GM23248 (cell line): ENCODE measurements around the gene ATE1. TPM values are rescaled to one million over a fixed set of nuclear protein-coding genes. Genes with fewer than 3 reads are reported as not detected.

ENCODE experiments used
- DNase-seq: peaks from one replicate; pipeline ENCODE4 v3.0.0-alpha.2; 2015
- H2AFZ ChIP-seq: fragments of 200-600 bp; sonication (generic); 2 replicates; pipeline ENCODE4 v1.6.1; 2016; ENCODE audit warnings: antibody characterized with exemption
- H3F3A ChIP-seq: fragments of 200-600 bp; sonication (generic); 2 replicates; pipeline ENCODE4 v1.6.1; 2016; ENCODE audit warnings: mild to moderate bottlenecking, antibody characterized with exemption, mixed run types; ENCODE audit not compliant: insufficient read depth
- H3K27ac ChIP-seq: fragments of 200-600 bp; sonication (generic); 2 replicates; pipeline ENCODE4 v1.5.1; 2016; ENCODE audit warnings: mild to moderate bottlenecking
- H3K27me3 ChIP-seq: fragments of 200-600 bp; sonication (generic); replicated peaks from 2 replicates; pipeline ENCODE4 v1.6.1; 2016; ENCODE audit warnings: mild to moderate bottlenecking; ENCODE audit not compliant: insufficient read depth
- H3K36me3 ChIP-seq: fragments of 200-600 bp; sonication (generic); 2 replicates; pipeline ENCODE4 v1.6.1; 2016; ENCODE audit warnings: low read depth, mild to moderate bottlenecking
- H3K4me1 ChIP-seq: fragments of 200-600 bp; sonication (generic); 2 replicates; pipeline ENCODE4 v1.6.1; 2016; ENCODE audit warnings: mild to moderate bottlenecking; ENCODE audit not compliant: insufficient read depth
- H3K4me2 ChIP-seq: fragments of 200-600 bp; sonication (generic); one replicate; pipeline ENCODE4 v1.6.1; 2016; ENCODE audit warnings: mild to moderate bottlenecking; ENCODE audit not compliant: unreplicated experiment
- H3K4me3 ChIP-seq: fragments of 200-600 bp; sonication (generic); 2 replicates; pipeline ENCODE4 v1.5.1; 2016; ENCODE audit warnings: mild to moderate bottlenecking
- H3K79me2 ChIP-seq: fragments of 200-600 bp; sonication (generic); 2 replicates; pipeline ENCODE4 v1.6.1; 2016; ENCODE audit warnings: mild to moderate bottlenecking; ENCODE audit not compliant: insufficient read depth
- H3K9ac ChIP-seq: fragments of 200-600 bp; sonication (generic); 2 replicates; pipeline ENCODE4 v1.6.1; 2016; ENCODE audit warnings: mild to moderate bottlenecking
- H3K9me2 ChIP-seq: fragments of 200-600 bp; sonication (generic); 2 replicates; pipeline ENCODE4 v1.6.1; 2016; ENCODE audit warnings: mixed run types, mild to moderate bottlenecking, moderate library complexity; ENCODE audit not compliant: insufficient read depth
- H3K9me3 ChIP-seq: fragments of 200-600 bp; sonication (generic); one replicate; pipeline ENCODE4 v1.6.1; 2017; ENCODE audit warnings: low read depth
- H4K20me1 ChIP-seq: fragments of 200-600 bp; sonication (generic); 2 replicates; pipeline ENCODE4 v1.6.0; 2016; ENCODE audit not compliant: insufficient read depth
- EZH2 ChIP-seq: fragments of 200-600 bp; sonication (generic); IDR thresholded peaks from 2 replicates; pipeline ENCODE4 v1.6.1; 2018; ENCODE audit warnings: antibody characterized with exemption, mild to moderate bottlenecking; ENCODE audit not compliant: insufficient read depth, poor library complexity, severe bottlenecking
- EZH2phosphoT487 ChIP-seq: fragments of 200-600 bp; sonication (generic); IDR thresholded peaks from 2 replicates; pipeline ENCODE4 v1.6.1; 2018; ENCODE audit warnings: antibody characterized with exemption, moderate library complexity, mild to moderate bottlenecking, low read depth; ENCODE audit not compliant: insufficient read depth
- WGBS, 2 experiments: methylation state at CpG; one replicate each; pipeline ENCODE4 v1.1.6; 2015 to 2017; ENCODE audit warnings: low lambda C conversion rate in 2 of 2, low coverage in 1 of 2; ENCODE audit errors: missing lambda C conversion rate in 2 of 2; 5-methylcytosine and 5-hydroxymethylcytosine counted together
- in situ Hi-C: fragments of 300-500 bp; cut with MboI; formaldehyde crosslinking; loops from 2 replicates; pipeline ENCODE4 v1.15.0; 2020
- polyA plus RNA-seq: library from polyadenylated mRNA; unstranded; fragments of >200 nt; fragmentation: Nextera tagmentation; extraction: Ambion mirVana; gene quantifications from 2 replicates; pipeline ENCODE4 v1.2.1, GENCODE V29; 2016
- total RNA-seq: library from RNA; depleted of rRNA; stranded (reverse); fragments of >200 nt; shearing (Covaris generic); gene quantifications from 2 replicates; pipeline ENCODE4 v1.2.3, GENCODE V29; 2014; rRNA removed

The ATE1 gene
- total RNA-seq = 14.2 and 19.1 TPM in 2 replicates
- 14.1 and 14.8 TPM in 2 replicates for polyA plus RNA-seq

DNA sequence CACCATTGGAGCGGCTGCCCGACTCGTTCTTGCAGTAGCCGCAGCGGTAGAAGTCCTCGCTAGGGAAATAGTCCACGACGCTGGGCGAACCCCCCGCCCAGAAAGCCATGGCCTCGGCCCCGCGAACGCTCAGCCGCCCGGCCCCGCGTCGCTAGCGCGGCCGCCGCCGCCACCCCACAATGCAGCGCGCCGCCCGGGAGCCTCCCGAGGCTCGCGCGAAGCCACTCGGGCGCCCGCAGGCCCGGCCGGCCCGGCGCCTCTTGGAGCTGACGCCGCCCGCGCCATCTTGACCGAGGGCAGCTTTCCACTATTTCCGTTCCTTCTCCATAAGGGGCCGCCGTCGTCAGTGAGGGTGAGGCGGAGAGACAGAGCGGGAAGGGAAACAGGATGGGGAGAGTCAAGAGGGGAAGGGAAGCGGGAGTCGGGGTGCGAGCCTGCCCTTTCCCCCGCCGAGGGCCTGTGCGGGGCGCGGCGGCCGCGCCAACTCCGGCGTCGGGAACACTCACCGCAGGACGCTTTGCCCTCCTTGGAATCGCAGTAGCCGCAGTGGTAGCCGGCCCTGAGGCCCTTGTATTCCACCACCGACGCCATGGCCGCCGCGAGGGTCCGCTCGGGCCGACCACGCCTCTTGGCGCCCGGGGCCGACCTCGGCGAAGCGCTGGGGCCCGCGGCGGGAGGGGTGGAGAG, at the start of gene ATE1:
Gene ATE1 (minus strand): TSS at position 191 of the 687 bp plus-strand sequence. CDS start 82 bp downstream, at position 109.
- peak within 1 kb of the TSS; percentile 95 for H2AFZ ChIP-seq
- peak within 1 kb of the TSS; percentile 96 for H3K9ac ChIP-seq
- in situ Hi-C loops = no loop called here
- no peaks in the 10 kb centered on the region for H3K9me2 ChIP-seq
- no peaks in the 10 kb centered on the region for H3K27me3 ChIP-seq
- H3K4me1 ChIP-seq = peaks cover 9% of the 10 kb centered on the region
- H3K27ac ChIP-seq = peak within 1 kb of the TSS; percentile 91
- peaks cover 11% of the 10 kb centered on the region for H3F3A ChIP-seq
- no peak for TF ChIP-seq EZH2
- no peak for TF ChIP-seq EZH2phosphoT487
- 1 to 2% methylated on average over 39 to 78 of the region's 87 CpGs for WGBS, 2 experiments
- no peaks in the 10 kb centered on the region for H3K36me3 ChIP-seq
- peak within 1 kb of the TSS; percentile 98 for H3K4me2 ChIP-seq
- H3K79me2 ChIP-seq = peaks cover 47% of the 10 kb centered on the region
- peak within 1 kb of the TSS; percentile 91 for H3K4me3 ChIP-seq
- peak; percentile 98 for DNase-seq
- H3K9me3 ChIP-seq = no peaks in the 10 kb centered on the region
- H4K20me1 ChIP-seq = no peaks in the 10 kb centered on the region

DNA sequence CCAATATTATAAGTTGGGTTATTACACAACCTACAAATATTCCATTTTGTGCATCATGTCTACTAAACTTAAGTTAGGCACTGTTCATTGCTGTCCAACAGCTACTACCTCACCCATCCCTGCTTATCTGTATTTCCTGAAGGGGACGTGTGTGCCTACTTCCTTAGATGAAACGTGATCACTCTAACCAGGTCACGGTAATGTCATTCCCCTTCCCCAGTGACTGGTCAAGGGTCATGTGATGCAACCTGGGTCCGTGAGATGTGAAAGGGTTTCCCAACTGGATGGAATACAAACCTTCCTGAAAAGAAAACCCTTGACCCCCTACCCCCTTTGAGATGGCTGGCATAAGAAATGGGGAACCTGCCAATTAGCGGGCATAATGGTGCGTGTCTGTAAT, 48.8 kb upstream of the ATE1 start:
- no peak overlapping the region for H3K4me2 ChIP-seq
- H3K36me3 ChIP-seq = no peaks in the 10 kb centered on the region
- no peaks in the 10 kb centered on the region for H3K9me3 ChIP-seq
- no peak overlapping the region for H3K4me3 ChIP-seq
- H3K79me2 ChIP-seq = peaks cover 17% of the 10 kb centered on the region; the same call in 1 of the 2 replicates
- no peak overlapping the region for H2AFZ ChIP-seq
- H3K27me3 ChIP-seq = no peaks in the 10 kb centered on the region
- H3K9ac ChIP-seq = no peak overlapping the region
- TF ChIP-seq EZH2 (no peak), EZH2phosphoT487 (no peak)
- peaks cover 5% of the 10 kb centered on the region; the same call in 1 of the 2 replicates for H3K4me1 ChIP-seq
- H3K9me2 ChIP-seq = no peaks in the 10 kb centered on the region
- WGBS, 2 experiments = 90 to 95% methylated on average over 6 of the region's 6 CpGs
- in situ Hi-C loops = no loop called here
- DNase-seq = no peak
- H3K27ac ChIP-seq = no peak overlapping the region
- no peaks in the 10 kb centered on the region for H4K20me1 ChIP-seq
- peaks cover 6% of the 10 kb centered on the region; the same call in 1 of the 2 replicates for H3F3A ChIP-seq

DNA sequence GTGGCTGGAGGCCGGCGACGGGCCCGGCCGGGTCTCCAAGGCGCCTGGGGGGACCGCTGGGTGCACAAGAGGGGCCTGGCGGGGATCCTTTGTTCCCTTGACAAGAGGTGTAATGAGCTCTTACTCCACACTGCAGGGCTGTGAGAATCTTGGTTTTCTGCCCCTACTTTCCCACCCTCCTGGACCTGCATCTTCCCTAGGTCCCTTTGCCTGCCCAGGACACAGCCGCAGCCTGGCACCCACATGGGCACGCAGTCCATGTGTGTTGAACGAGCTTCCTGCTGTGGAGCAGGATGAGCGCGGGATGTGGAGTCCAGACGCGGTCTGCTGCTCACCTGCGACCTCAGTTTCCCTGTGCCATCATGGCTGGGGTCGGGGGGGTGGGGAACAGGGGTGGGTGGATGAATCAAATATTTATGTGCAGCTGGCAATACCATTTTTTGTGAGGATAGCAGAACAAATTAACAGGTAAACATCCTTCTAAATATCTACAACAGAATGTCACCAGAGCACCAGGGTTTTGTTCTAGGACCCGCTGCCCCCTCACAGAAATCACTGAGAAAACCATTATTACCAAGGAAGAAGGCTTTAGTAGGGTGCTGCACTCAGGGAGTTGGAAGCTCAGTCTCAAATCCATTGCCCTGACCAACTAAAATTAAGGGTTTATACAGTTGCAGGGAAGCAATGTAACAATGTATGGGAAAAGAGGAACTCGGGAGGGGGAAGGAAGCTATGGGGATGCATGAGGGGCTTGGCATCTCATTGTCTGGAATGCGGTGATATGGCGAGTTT, 47.7 kb upstream of the ATE1 start:
- Histone ChIP-seq H3F3A (peaks cover 6% of the 10 kb centered on the region; the same call in 1 of the 2 replicates), H3K27ac (peak overlapping the region; percentile 71)
- 27 to 33% methylated on average over 21 of the region's 21 CpGs for WGBS, 2 experiments

More for the DNA sequence above, 47.7 kb upstream of the ATE1 start:
- H3K9me3 ChIP-seq = no peaks in the 10 kb centered on the region
- H3K27me3 ChIP-seq = no peaks in the 10 kb centered on the region
- H3K4me2 ChIP-seq = peak overlapping the region; percentile 93
- peak overlapping the region; percentile 92 for H3K4me3 ChIP-seq
- H3K79me2 ChIP-seq = peaks cover 17% of the 10 kb centered on the region; the same call in 1 of the 2 replicates
- H3K4me1 ChIP-seq = peaks cover 5% of the 10 kb centered on the region; the same call in 1 of the 2 replicates
- H2AFZ ChIP-seq = peak overlapping the region; percentile 95
- no peaks in the 10 kb centered on the region for H3K9me2 ChIP-seq
- DNase-seq = no peak
- no peak for TF ChIP-seq EZH2phosphoT487
- TF ChIP-seq EZH2 = no peak
- no peaks in the 10 kb centered on the region for H4K20me1 ChIP-seq
- no peaks in the 10 kb centered on the region for H3K36me3 ChIP-seq
- in situ Hi-C loops = no loop called here
- H3K9ac ChIP-seq = peak overlapping the region; percentile 91
